NCI-H1930 (cell line): ENCODE data around the gene OR8J1.
"Not testable (repeated sequence)": the region's sequence is repeated elsewhere in the genome, so short reads cannot be mapped to it uniquely, and the experiment has no call there.

Source experiments
- DNase-seq, 2 experiments: peaks; one replicate each; lab custom pipeline; 2025; lab: John Stamatoyannopoulos, UW

OR8J1 gene, protein sequence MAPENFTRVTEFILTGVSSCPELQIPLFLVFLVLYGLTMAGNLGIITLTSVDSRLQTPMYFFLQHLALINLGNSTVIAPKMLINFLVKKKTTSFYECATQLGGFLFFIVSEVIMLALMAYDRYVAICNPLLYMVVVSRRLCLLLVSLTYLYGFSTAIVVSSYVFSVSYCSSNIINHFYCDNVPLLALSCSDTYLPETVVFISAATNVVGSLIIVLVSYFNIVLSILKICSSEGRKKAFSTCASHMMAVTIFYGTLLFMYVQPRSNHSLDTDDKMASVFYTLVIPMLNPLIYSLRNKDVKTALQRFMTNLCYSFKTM

DNA sequence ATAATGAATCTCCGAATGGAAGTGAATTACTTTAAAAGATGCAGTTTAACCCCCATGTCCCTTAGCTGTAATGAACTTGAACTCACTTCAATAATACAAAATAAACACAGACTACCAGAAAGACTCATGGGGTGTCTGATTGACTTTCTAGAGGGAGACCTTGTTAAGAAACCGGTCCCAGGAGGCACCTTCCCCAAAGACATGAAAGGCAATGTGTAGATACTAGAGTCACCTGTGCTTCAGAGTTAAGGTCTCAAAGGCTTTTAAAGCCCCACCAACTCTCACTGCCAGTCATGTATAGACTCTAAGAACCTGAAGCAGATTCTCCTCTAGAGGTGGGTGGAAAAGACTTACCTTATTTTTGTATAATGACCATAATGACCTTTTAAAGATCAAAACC, at the start of gene OR8J1:
Gene OR8J1, plus strand, starts transcription at position 301 of the 400 bp plus-strand sequence. CDS start 5,956 bp downstream, outside the sequence.
- no peak for DNase-seq

DNA sequence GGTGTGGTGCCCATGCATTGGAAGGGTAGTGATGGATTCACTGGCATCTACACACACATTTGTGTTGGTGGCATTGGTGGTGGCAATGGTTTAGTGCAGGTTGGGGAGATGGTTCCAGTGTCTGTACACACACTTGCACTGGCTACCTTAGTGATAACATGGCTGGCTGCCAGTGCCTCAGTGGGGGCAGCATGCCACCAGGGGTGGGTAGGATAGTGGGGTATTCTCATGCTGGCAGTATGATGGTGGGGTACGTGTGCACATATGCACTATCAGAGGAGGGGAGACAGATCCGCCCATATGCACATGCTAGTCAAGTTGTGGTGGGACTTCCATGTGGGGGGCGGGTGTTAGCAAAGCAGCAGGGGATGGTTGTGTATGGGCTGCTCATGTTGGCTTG, 46.3 kb upstream of the OR8J1 start:
- no peak for DNase-seq

DNA sequence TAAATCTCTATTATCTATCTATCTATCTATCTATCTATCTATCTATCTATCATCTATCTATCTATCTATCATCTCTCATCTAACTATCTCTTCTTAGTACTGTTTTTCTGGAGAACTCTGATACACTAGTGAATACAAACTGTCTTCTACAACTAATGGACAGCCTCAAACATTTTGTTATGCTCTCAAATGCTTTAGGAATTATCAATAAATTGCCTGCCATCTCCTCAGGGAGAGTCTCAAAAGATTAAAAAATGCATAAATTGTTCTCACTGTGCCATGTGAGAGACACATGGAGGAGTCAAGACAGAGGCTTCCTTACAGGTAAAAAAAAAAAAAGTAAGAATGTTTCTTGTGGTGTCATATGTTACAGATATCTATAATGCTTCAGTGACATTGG, 39.2 kb upstream of the OR8J1 start, which contains the start of gene OR8K3:
Gene OR8K3, plus strand, starts transcription at position 301 of the 400 bp plus-strand sequence. CDS start 3,163 bp downstream, outside the sequence.
- DNase-seq, result no peak

DNA sequence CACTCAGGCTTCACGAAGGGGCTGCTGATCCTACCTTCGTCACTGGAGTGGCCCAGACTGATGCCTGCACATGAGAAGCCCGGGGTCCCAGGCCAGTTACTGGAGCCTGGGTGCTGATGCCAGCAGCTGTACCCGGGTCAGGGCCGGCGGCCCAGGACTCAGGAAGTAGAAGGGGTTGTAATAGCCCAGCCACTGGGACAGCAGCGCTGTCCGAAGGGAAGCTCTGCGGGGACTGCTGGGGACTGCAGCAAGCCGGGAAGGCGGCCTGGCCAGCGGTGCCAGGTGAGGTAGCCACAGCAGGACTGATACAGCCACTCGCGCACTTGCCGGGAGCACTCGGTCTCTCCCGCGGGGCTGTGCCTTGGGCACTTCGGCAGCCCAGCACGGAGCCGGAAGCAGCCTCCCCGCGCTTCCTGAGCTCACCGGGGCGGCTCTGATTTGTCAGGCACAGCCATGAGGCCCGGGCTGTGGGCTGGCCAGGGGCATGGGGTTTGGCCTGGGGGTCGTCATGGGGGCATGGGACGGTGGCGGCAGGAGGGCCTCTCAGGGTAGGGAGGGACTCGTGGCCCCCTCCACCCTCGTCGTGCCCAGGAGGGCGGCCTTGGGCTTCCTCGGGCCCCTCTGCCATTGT, 22.1 kb upstream of the OR8J1 start:
- DNase-seq, result peak in 1 of 2 experiments; percentile 2

DNA sequence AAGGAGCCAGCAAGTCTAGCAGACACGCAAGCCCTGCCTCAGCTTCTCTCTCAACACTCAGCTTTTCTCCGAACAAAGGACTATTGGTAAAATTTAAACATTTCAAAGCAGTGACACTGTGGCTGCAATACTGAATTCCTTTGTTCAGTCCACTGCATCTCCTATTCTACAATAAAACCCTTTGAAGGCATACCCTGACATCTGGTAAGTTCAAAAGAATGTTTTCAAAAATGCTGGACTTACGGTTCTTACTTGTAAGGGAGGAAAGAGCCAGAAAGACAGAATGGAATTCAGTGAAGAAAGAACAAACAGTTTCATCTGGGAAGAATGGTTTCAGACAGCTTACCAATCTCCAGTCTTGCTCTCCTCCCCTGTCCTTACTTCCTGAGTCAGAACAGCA, 20.9 kb upstream of the OR8J1 start:
- DNase-seq, result no peak

DNA sequence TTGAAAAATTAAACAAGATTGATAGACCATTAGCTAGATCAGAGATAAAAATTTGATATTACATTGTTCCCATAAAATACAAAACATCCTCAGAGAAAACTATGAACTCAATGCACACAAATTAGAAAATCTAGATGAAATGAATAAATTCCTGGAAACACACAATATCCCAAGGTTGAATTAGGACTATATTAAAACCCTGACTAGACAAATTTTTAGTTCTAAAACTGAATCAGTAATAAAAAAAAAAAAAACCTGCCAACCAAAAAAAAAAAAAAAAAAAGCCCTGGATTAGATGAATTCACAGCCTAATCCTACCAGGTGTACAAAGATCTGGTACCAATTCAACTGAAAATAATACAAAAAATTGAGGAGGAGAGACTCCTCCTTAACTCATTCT, 13.8 kb upstream of the OR8J1 start:
- DNase-seq, result no peak

DNA sequence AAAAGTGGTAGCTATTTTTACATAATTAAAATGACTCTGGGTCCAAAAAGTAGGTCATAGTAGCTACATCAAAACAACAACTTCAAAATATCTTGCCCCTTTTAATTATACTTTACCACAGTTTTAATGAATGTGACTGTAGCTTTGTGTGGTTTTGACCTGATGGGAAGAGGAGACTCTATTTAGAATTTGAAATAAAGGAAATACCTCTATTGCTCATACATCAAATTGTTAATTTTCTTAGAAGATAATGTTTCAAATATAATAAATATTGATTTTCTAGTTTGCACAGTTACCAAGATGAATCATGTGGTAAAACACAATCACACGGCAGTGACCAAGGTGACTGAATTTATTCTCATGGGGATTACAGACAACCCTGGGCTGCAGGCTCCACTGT, 8.4 kb upstream of the OR8J1 start, which contains the start of gene OR8K1:
Gene OR8K1, plus strand, starts transcription at position 301 of the 400 bp plus-strand sequence. Its CDS starts 0 bp downstream, at position 301.
- no peak for DNase-seq

DNA sequence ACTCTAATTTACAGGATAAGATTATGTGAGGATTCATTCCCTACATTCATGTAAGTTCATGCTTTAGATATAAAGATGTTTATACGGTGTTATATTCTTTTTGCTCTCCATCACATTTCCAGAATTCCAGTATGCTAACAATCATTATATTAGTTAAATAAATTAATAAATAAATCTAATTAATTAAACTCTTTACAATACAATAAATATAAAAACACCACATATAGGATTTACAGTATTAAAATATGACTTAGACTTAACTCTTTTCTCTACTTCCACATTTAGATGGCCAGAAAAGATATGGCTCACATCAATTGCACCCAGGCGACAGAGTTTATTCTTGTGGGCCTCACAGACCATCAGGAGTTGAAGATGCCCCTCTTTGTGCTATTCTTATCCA, 21.2 kb downstream of the OR8J1 start, which contains the start of gene OR8U1:
Gene OR8U1, plus strand, starts transcription at position 301 of the 400 bp plus-strand sequence. Its CDS starts 0 bp downstream, at position 301.
- no peak for DNase-seq

DNA sequence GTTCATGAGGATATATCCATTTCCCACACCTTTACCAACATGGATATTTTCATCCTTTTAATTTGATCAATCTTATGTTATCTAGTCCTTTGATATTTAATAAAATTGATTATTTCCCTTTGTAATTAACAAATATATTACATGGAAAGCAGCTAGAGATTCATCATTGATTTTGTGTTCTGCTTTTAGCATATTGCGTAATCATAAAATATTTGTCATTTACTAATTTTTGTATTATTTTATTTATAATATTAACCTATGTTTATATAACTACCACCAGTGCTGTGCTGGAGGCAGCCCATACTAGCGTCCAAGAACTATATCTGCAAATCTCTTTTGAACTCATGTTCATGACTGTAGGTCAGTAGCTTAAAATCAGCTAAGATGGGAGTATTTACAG, 26.0 kb downstream of the OR8J1 start:
- no peak for DNase-seq

DNA sequence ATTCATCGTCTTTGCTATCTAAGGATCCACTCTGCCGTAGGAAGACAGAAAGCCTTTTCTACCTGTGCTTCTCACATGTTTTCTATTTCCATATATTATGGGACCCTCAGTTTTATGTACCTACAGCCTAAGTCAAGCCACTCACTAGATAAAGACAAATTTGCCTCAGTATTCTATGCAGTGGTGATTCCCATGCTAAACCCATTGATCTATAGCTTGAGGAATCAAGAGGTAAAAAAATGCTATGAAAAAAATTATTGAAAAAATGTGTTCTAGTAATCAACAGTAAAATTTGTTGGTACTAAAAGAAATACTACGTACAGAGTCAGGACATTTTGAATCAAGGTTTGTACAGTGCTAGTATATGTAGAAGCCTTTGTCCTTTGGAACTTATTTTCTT, 40.3 kb downstream of the OR8J1 start:
- DNase-seq, result no peak

DNA sequence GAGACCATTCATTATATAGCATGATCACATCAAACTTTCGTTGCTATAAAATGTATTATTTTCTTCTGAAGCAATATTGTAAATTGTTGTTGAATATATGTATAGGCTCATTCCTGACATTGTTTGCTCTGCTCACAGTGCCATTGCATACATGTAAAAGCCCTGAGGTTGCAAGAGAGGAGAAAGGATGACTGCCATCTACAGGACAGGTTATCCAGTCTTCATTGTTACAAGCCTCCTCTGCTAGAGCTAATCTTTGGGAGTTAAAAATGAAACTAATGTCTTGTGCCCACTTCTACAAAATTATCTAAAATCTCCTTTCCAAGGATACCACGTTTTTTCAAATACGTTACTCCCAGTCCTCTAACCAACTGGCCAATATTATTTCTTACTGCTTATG, 42.0 kb downstream of the OR8J1 start:
- DNase-seq, result no peak

DNA sequence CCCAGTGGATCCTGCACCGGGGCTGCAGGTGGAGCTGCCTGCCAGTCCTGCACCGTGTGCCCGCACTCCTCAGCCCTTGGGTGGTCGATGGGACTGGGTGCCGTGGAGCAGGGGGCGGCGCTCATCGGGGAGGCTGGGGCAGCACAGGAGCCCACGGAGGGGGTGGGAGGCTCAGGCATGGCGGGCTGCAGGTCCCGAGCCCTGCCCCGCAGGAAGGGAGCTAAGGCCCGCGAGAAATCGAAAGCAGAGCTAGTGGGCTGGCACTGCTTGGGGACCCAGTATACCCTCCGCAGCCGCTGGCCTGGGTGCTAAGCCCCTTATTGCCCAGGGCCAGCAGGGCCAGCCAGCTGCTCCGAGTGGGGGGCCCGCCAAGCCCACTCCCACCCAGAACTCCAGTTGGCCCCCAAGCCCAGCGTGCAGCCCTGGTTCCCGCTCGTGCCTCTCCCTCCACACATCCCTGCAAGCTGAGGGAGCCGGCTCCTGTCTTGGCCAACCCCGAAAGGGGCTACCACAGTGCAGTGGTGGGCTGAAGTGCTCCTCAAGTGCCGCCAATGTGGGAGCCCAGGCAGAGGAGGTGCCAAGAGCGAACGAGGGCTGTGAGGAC, 47.9 kb downstream of the OR8J1 start:
- DNase-seq, result not testable (repeated sequence)

DNA sequence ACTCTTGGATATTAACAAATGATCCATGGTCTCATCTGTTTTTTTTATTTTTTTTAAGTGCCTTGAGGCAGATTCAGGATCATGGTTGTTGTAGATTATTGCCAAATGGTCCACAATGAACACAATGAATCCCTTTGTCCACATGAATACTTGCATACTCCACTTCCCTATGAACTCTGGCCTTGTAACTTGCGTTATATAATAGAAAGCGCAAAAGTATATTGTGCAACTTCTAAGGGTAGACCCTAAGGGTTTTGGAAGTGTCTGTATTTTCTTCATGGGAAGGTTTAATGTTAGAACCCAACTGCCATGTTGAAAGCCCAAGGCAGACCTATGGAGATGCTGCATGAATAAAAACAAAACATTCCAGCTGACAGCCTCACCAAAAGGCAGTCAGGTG, 50.3 kb downstream of the OR8J1 start:
- DNase-seq, result no peak

DNA sequence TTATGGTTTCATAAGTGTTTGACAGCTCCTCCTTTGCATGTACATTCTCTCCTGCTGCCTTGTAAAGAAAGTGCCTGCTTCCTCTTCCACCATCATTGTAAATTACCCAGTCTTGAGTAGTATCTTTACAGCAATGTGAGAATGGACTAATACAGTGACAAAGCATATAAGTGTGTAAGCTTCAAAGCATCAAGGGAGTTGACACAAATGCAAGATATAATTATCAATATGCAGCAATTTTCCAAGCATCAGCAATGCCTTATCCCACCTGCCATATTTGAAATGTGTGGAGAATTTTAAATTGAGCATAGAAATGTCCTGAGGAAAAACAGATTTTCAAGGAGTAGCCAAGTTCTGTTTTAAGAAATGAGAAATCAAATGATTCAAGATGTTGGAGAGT, 56.7 kb downstream of the OR8J1 start:
- no peak for DNase-seq
